Gastrocnemius medialis (tissue), 4 donors: ENCODE measurements around the gene RNASEH2B.

Source experiments
- CTCF ChIP-seq, 5 experiments: fragments of 450-650 bp in 3 of 5; fragments of 200-600 bp in 2 of 5; sonication (generic) in 2 of 5; IDR thresholded peaks in 4 of 5; conservative IDR thresholded peaks in 1 of 5; 1 replicate in 4 of 5; 2 replicates in 1 of 5; pipeline ENCODE4 v1.5.1; 2016 to 2019; ENCODE audit warnings: antibody characterized with exemption in 5 of 5, mild to moderate bottlenecking in 3 of 5, moderate library complexity in 3 of 5
- POLR2A ChIP-seq, 2 donors: fragments of 450-650 bp; IDR thresholded peaks; one replicate each; pipeline ENCODE4 v1.6.1; 2017; ENCODE audit warnings: antibody characterized with exemption in 2 of 2, mild to moderate bottlenecking in 2 of 2, moderate library complexity in 2 of 2

GRCh38 chr13:50923272-50923671, 13.7 kb downstream of the RNASEH2B start:
- TF ChIP-seq CTCF (IDR thresholded peaks at IDR 0.05 in 4 of 5, conservative IDR thresholded peaks at IDR 0.05 in 1 of 5) (no peak), POLR2A (IDR thresholded peaks at IDR 0.05) (no peak)
